ENCODE measurements around the gene VANGL1.

GRCh38 chr1:115658646-115659045 is 16.9 kb downstream of the VANGL1 start:
- TF ChIP-seq POLR2A (IDR thresholded peaks at IDR 0.05): no peak
- no peak for TF ChIP-seq CTCF (IDR thresholded peaks at IDR 0.05)
- TF ChIP-seq POLR2AphosphoS5 (IDR thresholded peaks at IDR 0.05): no peak

All from prostate gland (tissue), 2 donors.